H1 (cell line): ENCODE results near the gene HIVEP2. TPM values are rescaled to one million over a fixed set of nuclear protein-coding genes. Genes with fewer than 3 reads are reported as not detected.

Experiments
- ASH2L ChIP-seq: fragments of 200-600, 300-600 bp; sonication (generic); IDR thresholded peaks from one replicate; pipeline ENCODE4 v1.7.1; 2017; ENCODE audit warnings: low read length
- BRCA1 ChIP-seq: IDR thresholded peaks from 2 replicates; pipeline ENCODE4 v1.6.1; 2012; ENCODE audit warnings: low read depth, low read length, improper control_type of control experiment
- CBX5 ChIP-seq: fragments of 300-800, 300-1000 bp; sonication (generic); IDR thresholded peaks from 2 replicates; pipeline ENCODE4 v1.7.1; 2016; ENCODE audit warnings: antibody characterized with exemption, low read length, low read depth
- CREB1 ChIP-seq: IDR thresholded peaks from 2 replicates; pipeline ENCODE4 v1.6.1; 2012; ENCODE audit warnings: inconsistent platforms
- KDM5A ChIP-seq: fragments of 200-600 bp; IDR thresholded peaks from 2 replicates; pipeline ENCODE4 v1.7.1; 2012; ENCODE audit warnings: mild to moderate bottlenecking, low read length, inconsistent platforms, mixed read lengths
- RNF2 ChIP-seq: fragments of 200-900, 300-1000 bp; sonication (generic); IDR thresholded peaks from 2 replicates; pipeline ENCODE4 v1.7.1; 2016; ENCODE audit warnings: borderline replicate concordance, low read depth, mild to moderate bottlenecking, antibody characterized with exemption, low read length; ENCODE audit not compliant: poor library complexity, severe bottlenecking; ENCODE audit errors: missing control alignments
- SP2 ChIP-seq: IDR thresholded peaks from 2 replicates; pipeline ENCODE4 v1.6.1; 2012; ENCODE audit warnings: mild to moderate bottlenecking, low read length, inconsistent platforms
- SUZ12 ChIP-seq: fragments of 200-600 bp; sonication (generic); IDR thresholded peaks from 2 replicates; pipeline ENCODE4 v1.6.1; 2012; ENCODE audit warnings: mild to moderate bottlenecking, inconsistent platforms, low read length, moderate library complexity, mixed read lengths
- TAF1 ChIP-seq: IDR thresholded peaks from 2 replicates; pipeline ENCODE4 v1.6.1; 2011; ENCODE audit warnings: mild to moderate bottlenecking, low read depth, low read length
- TEAD4 ChIP-seq: IDR thresholded peaks from 2 replicates; pipeline ENCODE4 v1.6.1; 2012; ENCODE audit warnings: low read depth, low read length, inconsistent platforms, mixed read lengths
- polyA plus RNA-seq, 7 experiments: library from polyadenylated mRNA; depleted of rRNA in 3 of 7; stranded (reverse) in 5 of 7; unstranded in 2 of 7; fragments of >200 nt in 5 of 7; fragments of 200-250 nt in 2 of 7; gene quantifications; 1 replicate in 5 of 7; 2 replicates in 1 of 7; 4 replicates in 1 of 7; pipeline versions ENCODE4 v1.2.1 to v1.2.3, GENCODE V29; 2011 to 2013; ENCODE audit warnings: missing spikeins in 2 of 7, mixed read lengths in 2 of 7
- total RNA-seq: library from RNA; stranded (reverse); fragmentation: NEBNext Ultra II Directional; extraction: Animal tissue kit (Norgen Biotek cat#: 25700); gene quantifications from 2 replicates; pipeline ENCODE4 v1.2.1, GENCODE V29; 2021
- TF ChIP-seq, protein P1 (sequence below): fragments of 300-600 bp; sonication (generic); IDR thresholded peaks from 2 replicates; pipeline ENCODE4 v1.7.1; 2012; ENCODE audit warnings: low read length, moderate library complexity, mild to moderate bottlenecking, inconsistent platforms; ENCODE audit not compliant: insufficient replicate concordance
- TF ChIP-seq, protein P2 (sequence below): IDR thresholded peaks from 2 replicates; pipeline ENCODE4 v1.6.1; 2012; ENCODE audit warnings: inconsistent platforms

Gene HIVEP2
- total and polyA plus RNA-seq, 2 of the 8 experiments (the other 6 are each of a cell fraction or from before 2014, with no cell fraction given): 2.2 to 6.1 TPM

DNA sequence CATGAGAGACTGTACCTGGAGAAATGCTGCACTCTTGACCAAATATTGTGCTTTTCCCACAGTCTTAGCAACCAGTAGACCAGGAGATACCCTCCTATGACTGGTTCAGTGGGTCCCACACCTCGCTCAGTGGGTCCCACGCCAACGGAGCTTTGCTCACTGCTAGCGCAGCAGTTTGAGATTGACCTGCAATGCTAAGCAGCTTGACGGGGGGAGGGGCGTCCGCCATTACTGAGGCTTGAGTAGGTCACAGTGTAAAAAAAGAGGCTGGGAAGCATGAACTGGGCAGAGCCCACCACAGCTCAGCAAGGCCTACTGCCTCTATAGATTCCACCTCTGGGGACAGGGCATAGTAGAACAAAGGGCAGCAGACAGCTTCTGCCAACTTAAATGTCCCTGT lies 49.0 kb upstream of the HIVEP2 start (continued):
- TF ChIP-seq, protein P1, sequence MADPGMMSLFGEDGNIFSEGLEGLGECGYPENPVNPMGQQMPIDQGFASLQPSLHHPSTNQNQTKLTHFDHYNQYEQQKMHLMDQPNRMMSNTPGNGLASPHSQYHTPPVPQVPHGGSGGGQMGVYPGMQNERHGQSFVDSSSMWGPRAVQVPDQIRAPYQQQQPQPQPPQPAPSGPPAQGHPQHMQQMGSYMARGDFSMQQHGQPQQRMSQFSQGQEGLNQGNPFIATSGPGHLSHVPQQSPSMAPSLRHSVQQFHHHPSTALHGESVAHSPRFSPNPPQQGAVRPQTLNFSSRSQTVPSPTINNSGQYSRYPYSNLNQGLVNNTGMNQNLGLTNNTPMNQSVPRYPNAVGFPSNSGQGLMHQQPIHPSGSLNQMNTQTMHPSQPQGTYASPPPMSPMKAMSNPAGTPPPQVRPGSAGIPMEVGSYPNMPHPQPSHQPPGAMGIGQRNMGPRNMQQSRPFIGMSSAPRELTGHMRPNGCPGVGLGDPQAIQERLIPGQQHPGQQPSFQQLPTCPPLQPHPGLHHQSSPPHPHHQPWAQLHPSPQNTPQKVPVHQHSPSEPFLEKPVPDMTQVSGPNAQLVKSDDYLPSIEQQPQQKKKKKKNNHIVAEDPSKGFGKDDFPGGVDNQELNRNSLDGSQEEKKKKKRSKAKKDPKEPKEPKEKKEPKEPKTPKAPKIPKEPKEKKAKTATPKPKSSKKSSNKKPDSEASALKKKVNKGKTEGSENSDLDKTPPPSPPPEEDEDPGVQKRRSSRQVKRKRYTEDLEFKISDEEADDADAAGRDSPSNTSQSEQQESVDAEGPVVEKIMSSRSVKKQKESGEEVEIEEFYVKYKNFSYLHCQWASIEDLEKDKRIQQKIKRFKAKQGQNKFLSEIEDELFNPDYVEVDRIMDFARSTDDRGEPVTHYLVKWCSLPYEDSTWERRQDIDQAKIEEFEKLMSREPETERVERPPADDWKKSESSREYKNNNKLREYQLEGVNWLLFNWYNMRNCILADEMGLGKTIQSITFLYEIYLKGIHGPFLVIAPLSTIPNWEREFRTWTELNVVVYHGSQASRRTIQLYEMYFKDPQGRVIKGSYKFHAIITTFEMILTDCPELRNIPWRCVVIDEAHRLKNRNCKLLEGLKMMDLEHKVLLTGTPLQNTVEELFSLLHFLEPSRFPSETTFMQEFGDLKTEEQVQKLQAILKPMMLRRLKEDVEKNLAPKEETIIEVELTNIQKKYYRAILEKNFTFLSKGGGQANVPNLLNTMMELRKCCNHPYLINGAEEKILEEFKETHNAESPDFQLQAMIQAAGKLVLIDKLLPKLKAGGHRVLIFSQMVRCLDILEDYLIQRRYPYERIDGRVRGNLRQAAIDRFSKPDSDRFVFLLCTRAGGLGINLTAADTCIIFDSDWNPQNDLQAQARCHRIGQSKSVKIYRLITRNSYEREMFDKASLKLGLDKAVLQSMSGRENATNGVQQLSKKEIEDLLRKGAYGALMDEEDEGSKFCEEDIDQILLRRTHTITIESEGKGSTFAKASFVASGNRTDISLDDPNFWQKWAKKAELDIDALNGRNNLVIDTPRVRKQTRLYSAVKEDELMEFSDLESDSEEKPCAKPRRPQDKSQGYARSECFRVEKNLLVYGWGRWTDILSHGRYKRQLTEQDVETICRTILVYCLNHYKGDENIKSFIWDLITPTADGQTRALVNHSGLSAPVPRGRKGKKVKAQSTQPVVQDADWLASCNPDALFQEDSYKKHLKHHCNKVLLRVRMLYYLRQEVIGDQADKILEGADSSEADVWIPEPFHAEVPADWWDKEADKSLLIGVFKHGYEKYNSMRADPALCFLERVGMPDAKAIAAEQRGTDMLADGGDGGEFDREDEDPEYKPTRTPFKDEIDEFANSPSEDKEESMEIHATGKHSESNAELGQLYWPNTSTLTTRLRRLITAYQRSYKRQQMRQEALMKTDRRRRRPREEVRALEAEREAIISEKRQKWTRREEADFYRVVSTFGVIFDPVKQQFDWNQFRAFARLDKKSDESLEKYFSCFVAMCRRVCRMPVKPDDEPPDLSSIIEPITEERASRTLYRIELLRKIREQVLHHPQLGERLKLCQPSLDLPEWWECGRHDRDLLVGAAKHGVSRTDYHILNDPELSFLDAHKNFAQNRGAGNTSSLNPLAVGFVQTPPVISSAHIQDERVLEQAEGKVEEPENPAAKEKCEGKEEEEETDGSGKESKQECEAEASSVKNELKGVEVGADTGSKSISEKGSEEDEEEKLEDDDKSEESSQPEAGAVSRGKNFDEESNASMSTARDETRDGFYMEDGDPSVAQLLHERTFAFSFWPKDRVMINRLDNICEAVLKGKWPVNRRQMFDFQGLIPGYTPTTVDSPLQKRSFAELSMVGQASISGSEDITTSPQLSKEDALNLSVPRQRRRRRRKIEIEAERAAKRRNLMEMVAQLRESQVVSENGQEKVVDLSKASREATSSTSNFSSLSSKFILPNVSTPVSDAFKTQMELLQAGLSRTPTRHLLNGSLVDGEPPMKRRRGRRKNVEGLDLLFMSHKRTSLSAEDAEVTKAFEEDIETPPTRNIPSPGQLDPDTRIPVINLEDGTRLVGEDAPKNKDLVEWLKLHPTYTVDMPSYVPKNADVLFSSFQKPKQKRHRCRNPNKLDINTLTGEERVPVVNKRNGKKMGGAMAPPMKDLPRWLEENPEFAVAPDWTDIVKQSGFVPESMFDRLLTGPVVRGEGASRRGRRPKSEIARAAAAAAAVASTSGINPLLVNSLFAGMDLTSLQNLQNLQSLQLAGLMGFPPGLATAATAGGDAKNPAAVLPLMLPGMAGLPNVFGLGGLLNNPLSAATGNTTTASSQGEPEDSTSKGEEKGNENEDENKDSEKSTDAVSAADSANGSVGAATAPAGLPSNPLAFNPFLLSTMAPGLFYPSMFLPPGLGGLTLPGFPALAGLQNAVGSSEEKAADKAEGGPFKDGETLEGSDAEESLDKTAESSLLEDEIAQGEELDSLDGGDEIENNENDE: no peak
- TF ChIP-seq SP2 (no peak), SUZ12 (no peak), CBX5 (no peak), TEAD4 (no peak), BRCA1 (no peak), TAF1 (no peak), RNF2 (no peak), KDM5A (no peak), ASH2L (no peak), CREB1 (no peak)
- TF ChIP-seq, protein P2, sequence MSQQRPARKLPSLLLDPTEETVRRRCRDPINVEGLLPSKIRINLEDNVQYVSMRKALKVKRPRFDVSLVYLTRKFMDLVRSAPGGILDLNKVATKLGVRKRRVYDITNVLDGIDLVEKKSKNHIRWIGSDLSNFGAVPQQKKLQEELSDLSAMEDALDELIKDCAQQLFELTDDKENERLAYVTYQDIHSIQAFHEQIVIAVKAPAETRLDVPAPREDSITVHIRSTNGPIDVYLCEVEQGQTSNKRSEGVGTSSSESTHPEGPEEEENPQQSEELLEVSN: no peak
